VCaP (cell line): ENCODE results near the gene HAND1.

Source experiments
- H3K27ac ChIP-seq: fragments of 450-650 bp; 2 replicates; pipeline ENCODE4 v1.5.1; 2017
- TF ChIP-seq, protein P1 (sequence below): fragments of 450-650 bp; conservative IDR thresholded peaks from 2 replicates; pipeline ENCODE4 v1.5.1; 2017; ENCODE audit warnings: mild to moderate bottlenecking, moderate library complexity

Gene HAND1

GRCh38 chr5:154477382-154478223 lies 424 bp downstream of the HAND1 start:
- no peak overlapping the region for H3K27ac ChIP-seq

GRCh38 chr5:154476354-154477205 lies 1.4 kb downstream of the HAND1 start:
- no peak overlapping the region for H3K27ac ChIP-seq
- TF ChIP-seq, protein P1, sequence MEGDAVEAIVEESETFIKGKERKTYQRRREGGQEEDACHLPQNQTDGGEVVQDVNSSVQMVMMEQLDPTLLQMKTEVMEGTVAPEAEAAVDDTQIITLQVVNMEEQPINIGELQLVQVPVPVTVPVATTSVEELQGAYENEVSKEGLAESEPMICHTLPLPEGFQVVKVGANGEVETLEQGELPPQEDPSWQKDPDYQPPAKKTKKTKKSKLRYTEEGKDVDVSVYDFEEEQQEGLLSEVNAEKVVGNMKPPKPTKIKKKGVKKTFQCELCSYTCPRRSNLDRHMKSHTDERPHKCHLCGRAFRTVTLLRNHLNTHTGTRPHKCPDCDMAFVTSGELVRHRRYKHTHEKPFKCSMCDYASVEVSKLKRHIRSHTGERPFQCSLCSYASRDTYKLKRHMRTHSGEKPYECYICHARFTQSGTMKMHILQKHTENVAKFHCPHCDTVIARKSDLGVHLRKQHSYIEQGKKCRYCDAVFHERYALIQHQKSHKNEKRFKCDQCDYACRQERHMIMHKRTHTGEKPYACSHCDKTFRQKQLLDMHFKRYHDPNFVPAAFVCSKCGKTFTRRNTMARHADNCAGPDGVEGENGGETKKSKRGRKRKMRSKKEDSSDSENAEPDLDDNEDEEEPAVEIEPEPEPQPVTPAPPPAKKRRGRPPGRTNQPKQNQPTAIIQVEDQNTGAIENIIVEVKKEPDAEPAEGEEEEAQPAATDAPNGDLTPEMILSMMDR = no peak

More at GRCh38 chr5:154477382-154478223, 424 bp downstream of the HAND1 start:
- TF ChIP-seq, protein P1 = no peak

DNA sequence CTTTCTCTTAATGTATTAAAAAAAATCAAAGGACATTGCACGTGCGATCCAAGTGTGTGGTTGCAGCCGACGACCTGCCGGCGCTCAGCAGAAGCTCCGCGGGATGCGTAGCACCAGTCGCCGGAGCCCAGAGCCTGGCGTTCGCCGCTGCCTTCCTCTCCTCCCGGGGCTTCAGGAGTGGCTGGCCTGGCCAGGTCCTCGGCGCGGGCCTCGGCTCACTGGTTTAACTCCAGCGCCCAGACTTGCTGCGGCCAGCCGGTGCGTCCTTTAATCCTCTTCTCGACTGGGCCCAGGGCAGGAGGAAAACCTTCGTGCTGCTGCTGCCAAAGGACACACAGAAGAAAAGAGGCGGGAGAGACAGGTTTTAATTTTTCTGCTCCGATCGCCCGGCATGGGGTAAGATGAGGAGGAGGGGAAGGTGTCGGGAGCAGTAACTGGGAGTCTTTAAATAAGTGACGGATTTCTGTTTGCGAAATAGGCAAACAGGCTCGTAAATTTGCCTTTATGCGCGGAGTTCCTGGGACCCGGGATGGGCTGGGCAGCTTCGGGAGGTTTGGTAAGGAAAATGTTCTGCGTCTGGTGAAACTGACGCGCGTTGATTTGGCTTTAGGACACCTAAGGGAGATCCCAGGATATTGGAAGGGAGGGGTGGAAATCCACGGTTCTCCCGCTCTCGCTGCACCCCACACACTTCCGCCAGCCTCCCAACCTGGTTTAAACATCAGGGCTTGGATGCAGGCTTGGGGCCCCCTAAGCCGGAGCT lies 2.3 kb downstream of the HAND1 start:
- H3K27ac ChIP-seq = no peak overlapping the region
- TF ChIP-seq, protein P1 = no peak

GRCh38 chr5:154474396-154475334 lies 3.4 kb downstream of the HAND1 start:
- TF ChIP-seq, protein P1 = no peak

DNA sequence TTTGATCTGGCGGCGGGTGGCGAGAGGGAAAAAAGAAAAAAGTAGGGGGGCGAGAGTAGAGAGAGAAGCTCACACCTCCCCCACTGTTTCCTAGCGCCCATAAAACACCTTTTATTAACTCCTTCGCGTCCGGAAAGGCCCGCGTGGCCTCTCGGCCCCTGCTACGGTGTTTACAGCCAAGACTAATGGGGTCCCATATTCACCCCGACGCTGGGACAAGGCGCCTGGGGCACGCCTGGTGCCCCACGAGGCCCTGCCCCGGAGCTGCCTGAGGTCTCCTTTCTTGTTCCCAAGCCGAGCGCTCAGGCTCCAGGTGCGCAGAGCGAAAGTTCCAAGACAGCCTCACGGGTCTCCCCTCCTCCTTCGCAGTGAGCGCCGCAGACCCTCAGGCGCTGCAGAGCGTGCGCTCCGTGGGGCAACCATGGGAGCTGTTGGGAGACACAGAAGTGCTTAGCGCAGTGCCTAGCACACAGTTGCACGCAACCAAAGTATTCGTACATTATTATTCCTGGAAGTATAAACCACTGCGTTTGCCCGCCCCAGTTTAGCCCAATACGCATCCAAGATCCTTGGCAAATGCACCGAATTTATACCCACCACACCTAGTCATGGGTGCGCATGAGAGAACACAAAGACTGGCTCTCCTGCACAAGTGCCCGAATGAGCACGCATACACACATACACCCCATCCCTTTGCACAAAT lies 4.3 kb downstream of the HAND1 start:
- no peak overlapping the region for H3K27ac ChIP-seq
- TF ChIP-seq, protein P1 = no peak

More at GRCh38 chr5:154474396-154475334, 3.4 kb downstream of the HAND1 start:
- no peak overlapping the region for H3K27ac ChIP-seq

DNA sequence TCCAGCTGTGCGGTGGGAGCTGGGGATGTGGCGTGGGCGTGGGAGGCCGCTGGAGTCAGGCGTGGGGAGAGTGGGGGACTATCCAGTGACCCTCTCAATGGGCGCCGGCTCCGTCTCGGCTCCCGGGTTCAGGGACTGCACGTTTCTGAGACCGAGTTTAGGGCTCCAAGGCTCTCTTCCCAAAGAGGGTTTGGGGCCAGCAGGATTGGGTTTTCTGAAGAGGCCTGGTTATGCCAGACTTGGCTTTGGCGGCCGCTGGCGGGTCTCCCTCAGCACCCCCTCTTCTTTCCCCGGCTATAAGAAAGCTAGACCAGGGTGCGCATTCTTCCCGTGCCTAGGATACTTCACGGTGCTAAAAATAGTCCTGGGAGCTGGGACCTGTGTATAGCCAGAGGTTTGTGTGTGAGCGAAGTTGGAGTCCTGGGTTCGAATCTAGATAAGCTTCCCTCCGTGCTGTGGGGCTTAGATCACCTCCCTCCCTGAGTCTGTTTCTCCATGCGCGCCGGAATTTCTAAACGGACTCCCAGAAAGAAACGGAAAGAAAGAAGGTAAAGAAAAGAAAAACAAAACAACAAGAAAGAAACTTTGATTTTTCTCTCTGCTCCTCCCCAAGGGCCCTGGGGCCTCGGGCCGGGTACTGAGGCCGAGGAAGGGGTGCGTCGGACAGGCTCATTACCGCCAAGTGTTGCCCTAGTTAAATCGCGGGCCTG lies 5.0 kb downstream of the HAND1 start:
- H3K27ac ChIP-seq = no peak overlapping the region
- TF ChIP-seq, protein P1 = no peak
